GM23248 (cell line): ENCODE data around the gene EFEMP1. TPM values are rescaled to one million over a fixed set of nuclear protein-coding genes. Genes with fewer than 3 reads are reported as not detected.
"Not testable (repeated sequence)": the region's sequence is repeated elsewhere in the genome, so short reads cannot be mapped to it uniquely, and the experiment has no call there.

Experiments
- DNase-seq: peaks from one replicate; pipeline ENCODE4 v3.0.0-alpha.2; 2015
- H2AFZ ChIP-seq: fragments of 200-600 bp; sonication (generic); 2 replicates; pipeline ENCODE4 v1.6.1; 2016; ENCODE audit warnings: antibody characterized with exemption
- H3F3A ChIP-seq: fragments of 200-600 bp; sonication (generic); 2 replicates; pipeline ENCODE4 v1.6.1; 2016; ENCODE audit warnings: mild to moderate bottlenecking, antibody characterized with exemption, mixed run types; ENCODE audit not compliant: insufficient read depth
- H3K27ac ChIP-seq: fragments of 200-600 bp; sonication (generic); 2 replicates; pipeline ENCODE4 v1.5.1; 2016; ENCODE audit warnings: mild to moderate bottlenecking
- H3K27me3 ChIP-seq: fragments of 200-600 bp; sonication (generic); replicated peaks from 2 replicates; pipeline ENCODE4 v1.6.1; 2016; ENCODE audit warnings: mild to moderate bottlenecking; ENCODE audit not compliant: insufficient read depth
- H3K36me3 ChIP-seq: fragments of 200-600 bp; sonication (generic); 2 replicates; pipeline ENCODE4 v1.6.1; 2016; ENCODE audit warnings: low read depth, mild to moderate bottlenecking
- H3K4me1 ChIP-seq: fragments of 200-600 bp; sonication (generic); 2 replicates; pipeline ENCODE4 v1.6.1; 2016; ENCODE audit warnings: mild to moderate bottlenecking; ENCODE audit not compliant: insufficient read depth
- H3K4me2 ChIP-seq: fragments of 200-600 bp; sonication (generic); one replicate; pipeline ENCODE4 v1.6.1; 2016; ENCODE audit warnings: mild to moderate bottlenecking; ENCODE audit not compliant: unreplicated experiment
- H3K4me3 ChIP-seq: fragments of 200-600 bp; sonication (generic); 2 replicates; pipeline ENCODE4 v1.5.1; 2016; ENCODE audit warnings: mild to moderate bottlenecking
- H3K79me2 ChIP-seq: fragments of 200-600 bp; sonication (generic); 2 replicates; pipeline ENCODE4 v1.6.1; 2016; ENCODE audit warnings: mild to moderate bottlenecking; ENCODE audit not compliant: insufficient read depth
- H3K9ac ChIP-seq: fragments of 200-600 bp; sonication (generic); 2 replicates; pipeline ENCODE4 v1.6.1; 2016; ENCODE audit warnings: mild to moderate bottlenecking
- H3K9me2 ChIP-seq: fragments of 200-600 bp; sonication (generic); 2 replicates; pipeline ENCODE4 v1.6.1; 2016; ENCODE audit warnings: mixed run types, mild to moderate bottlenecking, moderate library complexity; ENCODE audit not compliant: insufficient read depth
- H3K9me3 ChIP-seq: fragments of 200-600 bp; sonication (generic); one replicate; pipeline ENCODE4 v1.6.1; 2017; ENCODE audit warnings: low read depth
- H4K20me1 ChIP-seq: fragments of 200-600 bp; sonication (generic); 2 replicates; pipeline ENCODE4 v1.6.0; 2016; ENCODE audit not compliant: insufficient read depth
- EZH2 ChIP-seq: fragments of 200-600 bp; sonication (generic); IDR thresholded peaks from 2 replicates; pipeline ENCODE4 v1.6.1; 2018; ENCODE audit warnings: antibody characterized with exemption, mild to moderate bottlenecking; ENCODE audit not compliant: insufficient read depth, poor library complexity, severe bottlenecking
- EZH2phosphoT487 ChIP-seq: fragments of 200-600 bp; sonication (generic); IDR thresholded peaks from 2 replicates; pipeline ENCODE4 v1.6.1; 2018; ENCODE audit warnings: antibody characterized with exemption, moderate library complexity, mild to moderate bottlenecking, low read depth; ENCODE audit not compliant: insufficient read depth
- WGBS, 2 experiments: methylation state at CpG; one replicate each; pipeline ENCODE4 v1.1.6; 2015 to 2017; ENCODE audit warnings: low lambda C conversion rate in 2 of 2, low coverage in 1 of 2; ENCODE audit errors: missing lambda C conversion rate in 2 of 2; 5-methylcytosine and 5-hydroxymethylcytosine counted together
- in situ Hi-C: fragments of 300-500 bp; cut with MboI; formaldehyde crosslinking; loops from 2 replicates; pipeline ENCODE4 v1.15.0; 2020
- polyA plus RNA-seq: library from polyadenylated mRNA; unstranded; fragments of >200 nt; fragmentation: Nextera tagmentation; extraction: Ambion mirVana; gene quantifications from 2 replicates; pipeline ENCODE4 v1.2.1, GENCODE V29; 2016
- total RNA-seq: library from RNA; depleted of rRNA; stranded (reverse); fragments of >200 nt; shearing (Covaris generic); gene quantifications from 2 replicates; pipeline ENCODE4 v1.2.3, GENCODE V29; 2014

The EFEMP1 gene
- total and polyA plus RNA-seq, 2 experiments from 2014 or later = 1,133 to 1,343 TPM

- no peaks in the 10 kb centered on the region for H3K27me3 ChIP-seq
- peaks cover 16% of the 10 kb centered on the region for H3K4me1 ChIP-seq
- H4K20me1 ChIP-seq = no peaks in the 10 kb centered on the region
- TF ChIP-seq EZH2phosphoT487 (no peak), EZH2 (no peak)
- no peaks in the 10 kb centered on the region for H3K9me2 ChIP-seq
- in situ Hi-C loops = no loop called here
- no peak overlapping the region for H3K4me3 ChIP-seq
- H3K36me3 ChIP-seq = no peaks in the 10 kb centered on the region
- H3K9ac ChIP-seq = no peak overlapping the region
- no peaks in the 10 kb centered on the region for H3K79me2 ChIP-seq
- H3F3A ChIP-seq = peaks cover 11% of the 10 kb centered on the region
- H3K4me2 ChIP-seq = no peak overlapping the region
- WGBS, 2 experiments = 90 to 94% methylated on average over 1 of the region's 1 CpG
- H3K9me3 ChIP-seq = no peaks in the 10 kb centered on the region
- H3K27ac ChIP-seq = no peak overlapping the region
- no peak for DNase-seq
- no peak overlapping the region for H2AFZ ChIP-seq
Observed at GRCh38 chr2:55838653-55839052, 84.9 kb downstream of the EFEMP1 start.

- peaks cover 14% of the 10 kb centered on the region for H3K4me1 ChIP-seq
- H3K36me3 ChIP-seq, H3K27ac ChIP-seq, H3K4me3 ChIP-seq, H4K20me1 ChIP-seq, in situ Hi-C loops, H3K79me2 ChIP-seq, H3K9ac ChIP-seq, H3F3A ChIP-seq, H3K9me3 ChIP-seq, H3K9me2 ChIP-seq, H2AFZ ChIP-seq, H3K4me2 ChIP-seq, H3K27me3 ChIP-seq, DNase-seq: not testable (repeated sequence)
- WGBS, 2 experiments = 39 to 45% methylated on average over 1 of the region's 1 CpG
Observed at GRCh38 chr2:55838117-55838516, 85.5 kb downstream of the EFEMP1 start.

- Histone ChIP-seq H3K27ac (no peak overlapping the region), H4K20me1 (no peaks in the 10 kb centered on the region), H2AFZ (no peak overlapping the region), H3K4me2 (no peak overlapping the region), H3K4me3 (no peak overlapping the region), H3K79me2 (no peaks in the 10 kb centered on the region), H3K4me1 (peaks cover 4% of the 10 kb centered on the region), H3K9me2 (no peaks in the 10 kb centered on the region), H3K9ac (no peak overlapping the region), H3K27me3 (no peaks in the 10 kb centered on the region), H3K36me3 (no peaks in the 10 kb centered on the region), H3K9me3 (no peaks in the 10 kb centered on the region), H3F3A (0 out of 2 replicates have a peak, but pooled peaks cover 1% of the 10 kb centered on the region)
- in situ Hi-C loops = no loop called here
- WGBS, 2 experiments = 81 to 87% methylated on average over 8 to 9 of the region's 9 CpGs
- DNase-seq = no peak
- TF ChIP-seq EZH2phosphoT487 (no peak), EZH2 (no peak)
Observed at GRCh38 chr2:55837073-55837472, 86.5 kb downstream of the EFEMP1 start.

- H3K36me3 ChIP-seq, H3K4me2 ChIP-seq, in situ Hi-C loops, DNase-seq, H3K9me3 ChIP-seq, H3K4me3 ChIP-seq, H2AFZ ChIP-seq, H3K27ac ChIP-seq, H4K20me1 ChIP-seq, H3F3A ChIP-seq, H3K27me3 ChIP-seq, H3K79me2 ChIP-seq, H3K9me2 ChIP-seq, H3K9ac ChIP-seq: not testable (repeated sequence)
- 14 to 40% methylated on average over 2 of the region's 2 CpGs for WGBS, 2 experiments
- H3K4me1 ChIP-seq = peaks cover 12% of the 10 kb centered on the region; the same call in 1 of the 2 replicates
Observed at GRCh38 chr2:55831671-55832410, 91.7 kb downstream of the EFEMP1 start.

- Histone ChIP-seq H3K4me2 (no peak overlapping the region), H3K79me2 (no peaks in the 10 kb centered on the region), H3K4me1 (peaks cover 12% of the 10 kb centered on the region; the same call in 1 of the 2 replicates), H3K4me3 (no peak overlapping the region), H3K9ac (no peak overlapping the region), H3K27me3 (no peaks in the 10 kb centered on the region), H3K9me2 (no peaks in the 10 kb centered on the region), H3K9me3 (no peaks in the 10 kb centered on the region), H3K27ac (0 out of 2 replicates have a peak overlapping the region, but pooled peaks have one; percentile 18), H3F3A (peaks cover 4% of the 10 kb centered on the region; the same call in 1 of the 2 replicates), H2AFZ (no peak overlapping the region), H3K36me3 (no peaks in the 10 kb centered on the region), H4K20me1 (no peaks in the 10 kb centered on the region)
- peak; percentile 37 for DNase-seq
- in situ Hi-C loops = no loop called here
- TF ChIP-seq EZH2 (no peak), EZH2phosphoT487 (no peak)
- 54 to 70% methylated on average over 1 of the region's 1 CpG for WGBS, 2 experiments
Observed at GRCh38 chr2:55827855-55828254, 95.7 kb downstream of the EFEMP1 start.

GRCh38 chr2:55827428-55827827 lies 96.2 kb downstream of the EFEMP1 start:
- H3K4me1 ChIP-seq = peaks cover 12% of the 10 kb centered on the region; the same call in 1 of the 2 replicates
- WGBS, 2 experiments = 61 to 66% methylated on average over 2 of the region's 2 CpGs
- in situ Hi-C loops, H3K9ac ChIP-seq, H3K36me3 ChIP-seq, H3F3A ChIP-seq, H3K9me3 ChIP-seq, H3K9me2 ChIP-seq, H3K4me2 ChIP-seq, H2AFZ ChIP-seq, H3K4me3 ChIP-seq, H4K20me1 ChIP-seq, H3K27me3 ChIP-seq, H3K79me2 ChIP-seq: not testable (repeated sequence)
- H3K27ac ChIP-seq = 0 out of 2 replicates have a peak overlapping the region, but pooled peaks have one; percentile 18
- peak; percentile 63 for DNase-seq
